Measurements from ENCODE around the gene ZNF576.
"Not testable (repeated sequence)": the region's sequence is repeated elsewhere in the genome, so short reads cannot be mapped to it uniquely, and the experiment has no call there.

ZNF576 gene

GRCh38 chr19:43575156-43575950 lies 21.0 kb upstream of the ZNF576 start, which contains the start of the genes PINLYP and XRCC1:
PINLYP (plus strand) TSS chr19:43575801; CDS start chr19:43577192, 1,391 bp downstream.
XRCC1 (minus strand) TSS chr19:43575527; CDS start chr19:43575458, 69 bp downstream.
- peak; percentile 98 to 99 for DNase-seq

GRCh38 chr19:43575955-43576878 lies 20.2 kb upstream of the ZNF576 start:
- no peak for DNase-seq

- no peak for DNase-seq
Measured at GRCh38 chr19:43578787-43579186, 17.6 kb upstream of the ZNF576 start.

GRCh38 chr19:43581467-43581866 lies 14.9 kb upstream of the ZNF576 start:
- no peak for DNase-seq

GRCh38 chr19:43582495-43582894 lies 13.9 kb upstream of the ZNF576 start:
- DNase-seq = no peak

- no peak for DNase-seq
Measured at GRCh38 chr19:43584484-43584883, 11.9 kb upstream of the ZNF576 start.

GRCh38 chr19:43586346-43586745 lies 10.0 kb upstream of the ZNF576 start:
- DNase-seq = no peak

GRCh38 chr19:43587029-43587428 lies 9.4 kb upstream of the ZNF576 start:
- DNase-seq = not testable (repeated sequence)

- DNase-seq = no peak
Measured at GRCh38 chr19:43589277-43589676, 7.1 kb upstream of the ZNF576 start.

- peak in 1 of 2 donors; percentile 28 for DNase-seq
Measured at GRCh38 chr19:43589678-43590077, 6.7 kb upstream of the ZNF576 start.

GRCh38 chr19:43591904-43592772 lies 4.3 kb upstream of the ZNF576 start:
- no peak for DNase-seq

- DNase-seq = no peak
Measured at GRCh38 chr19:43592800-43593350, 3.5 kb upstream of the ZNF576 start.

GRCh38 chr19:43594081-43594697 lies 2.2 kb upstream of the ZNF576 start:
- no peak for DNase-seq

- peak; percentile 81 for DNase-seq
Measured at GRCh38 chr19:43594710-43595604, 1.4 kb upstream of the ZNF576 start.

GRCh38 chr19:43595605-43595998 lies 793 bp upstream of the ZNF576 start:
- DNase-seq = no peak

- no peak for DNase-seq
Measured at GRCh38 chr19:43596842-43597461, 557 bp downstream of the ZNF576 start.

GRCh38 chr19:43597876-43598275 lies 1.5 kb downstream of the ZNF576 start:
- no peak for DNase-seq

- DNase-seq = no peak
Measured at GRCh38 chr19:43598445-43599240, 2.2 kb downstream of the ZNF576 start.

- no peak for DNase-seq
Measured at GRCh38 chr19:43599635-43600295, 3.4 kb downstream of the ZNF576 start.
